Measurements from ENCODE around the gene RBM42.

- TF ChIP-seq, protein P1, sequence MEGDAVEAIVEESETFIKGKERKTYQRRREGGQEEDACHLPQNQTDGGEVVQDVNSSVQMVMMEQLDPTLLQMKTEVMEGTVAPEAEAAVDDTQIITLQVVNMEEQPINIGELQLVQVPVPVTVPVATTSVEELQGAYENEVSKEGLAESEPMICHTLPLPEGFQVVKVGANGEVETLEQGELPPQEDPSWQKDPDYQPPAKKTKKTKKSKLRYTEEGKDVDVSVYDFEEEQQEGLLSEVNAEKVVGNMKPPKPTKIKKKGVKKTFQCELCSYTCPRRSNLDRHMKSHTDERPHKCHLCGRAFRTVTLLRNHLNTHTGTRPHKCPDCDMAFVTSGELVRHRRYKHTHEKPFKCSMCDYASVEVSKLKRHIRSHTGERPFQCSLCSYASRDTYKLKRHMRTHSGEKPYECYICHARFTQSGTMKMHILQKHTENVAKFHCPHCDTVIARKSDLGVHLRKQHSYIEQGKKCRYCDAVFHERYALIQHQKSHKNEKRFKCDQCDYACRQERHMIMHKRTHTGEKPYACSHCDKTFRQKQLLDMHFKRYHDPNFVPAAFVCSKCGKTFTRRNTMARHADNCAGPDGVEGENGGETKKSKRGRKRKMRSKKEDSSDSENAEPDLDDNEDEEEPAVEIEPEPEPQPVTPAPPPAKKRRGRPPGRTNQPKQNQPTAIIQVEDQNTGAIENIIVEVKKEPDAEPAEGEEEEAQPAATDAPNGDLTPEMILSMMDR (IDR thresholded peaks at IDR 0.05), result no peak
- no peak for TF ChIP-seq POLR2A (IDR thresholded peaks at IDR 0.05)
Observed at GRCh38 chr19:35633727-35634440, 5.0 kb downstream of the RBM42 start.

Measured in prostate gland (tissue), 2 donors.